DMS53 treated with DMSO at 0.1 percent for 48 hours (cell line): ENCODE measurements around the gene IL1B.

Source experiments
- DNase-seq: peaks from one replicate; lab custom pipeline; 2025; ENCODE audit not compliant: unreplicated experiment; lab: John Stamatoyannopoulos, UW

The IL1B gene

GRCh38 chr2:112784199-112785189 lies 52.1 kb downstream of the IL1B start, which contains the start of gene IL1A:
TSS of gene IL1A (minus strand) at chr2:112784493. CDS start at chr2:112783770, 723 bp downstream.
- no peak for DNase-seq

- DNase-seq = no peak
Measured at GRCh38 chr2:112783187-112783714, 53.3 kb downstream of the IL1B start.

GRCh38 chr2:112782234-112782799 lies 54.3 kb downstream of the IL1B start:
- DNase-seq = no peak
